Activated CD4-positive, alpha-beta memory T cell treated with anti-CD3 and anti-CD28 coated beads for 36 hours (primary cell): ENCODE results near the gene C17orf58. TPM values are rescaled to one million over a fixed set of nuclear protein-coding genes. Genes with fewer than 3 reads are reported as not detected.

Source experiments
- CTCF ChIA-PET: fragments of 350-600 bp; sonication (Branson Sonifier 250); formaldehyde crosslinking; loops from one replicate; lab custom pipeline; 2021; ENCODE audit warnings: antibody characterized with exemption, inconsistent platforms; lab: Charles Lee
- POLR2A ChIA-PET: fragments of 350-600 bp; sonication (Branson Sonifier 250); formaldehyde crosslinking; loops from one replicate; lab custom pipeline; 2021; ENCODE audit warnings: antibody characterized with exemption; lab: Charles Lee
- DNase-seq: peaks from one replicate; pipeline ENCODE4 v3.0.0-alpha.2; 2020
- H3K27ac Mint-ChIP-seq: one replicate; pipeline ENCODE4 v1.8.0; 2021; ENCODE audit warnings: mixed read lengths
- H3K27me3 Mint-ChIP-seq: one replicate; pipeline ENCODE4 v1.8.0; 2021; ENCODE audit warnings: mixed read lengths
- H3K36me3 Mint-ChIP-seq: one replicate; pipeline ENCODE4 v1.8.0; 2021; ENCODE audit warnings: mixed read lengths
- H3K4me1 Mint-ChIP-seq: one replicate; pipeline ENCODE4 v1.8.0; 2021; ENCODE audit warnings: low read depth, mixed read lengths
- H3K4me3 Mint-ChIP-seq: one replicate; pipeline ENCODE4 v1.8.0; 2021; ENCODE audit warnings: mild to moderate bottlenecking, mixed read lengths
- H3K9me3 Mint-ChIP-seq: one replicate; pipeline ENCODE4 v1.8.0; 2021; ENCODE audit warnings: mixed read lengths
- intact Hi-C: fragments of 100-400 bp; cut with micrococcal nuclease; formaldehyde crosslinking; loops from one replicate; pipeline ENCODE4 v1.15.1; 2023
- total RNA-seq, 2 experiments: library from RNA; stranded (reverse); gene quantifications; one replicate each; pipeline ENCODE4 v1.2.3, GENCODE V29; 2021

C17orf58 gene
- total RNA-seq, 2 experiments from 2014 or later, result 29.8 to 31.1 TPM

GRCh38 chr17:67999291-67999911 is 3.1 kb upstream of the C17orf58 start:
- Mint-ChIP-seq H3K36me3 (no peaks in the 10 kb centered on the region), H3K27ac (no peak overlapping the region), H3K4me1 (peaks cover 23% of the 10 kb centered on the region), H3K4me3 (no peak overlapping the region), H3K27me3 (no peaks in the 10 kb centered on the region), H3K9me3 (no peaks in the 10 kb centered on the region)
- ChIA-PET POLR2A (no interaction called here), CTCF (no interaction called here)
- no peak for DNase-seq
- intact Hi-C loops, result loop anchor here (5.0 kb wide), 1 partner anchor 208 kb away; no protein-coding TSS in a partner anchor

- ChIA-PET CTCF (no interaction called here), POLR2A (no interaction called here)
- no peaks in the 10 kb centered on the region for H3K36me3 Mint-ChIP-seq
- no peak overlapping the region for H3K4me3 Mint-ChIP-seq
- peaks cover 23% of the 10 kb centered on the region for H3K4me1 Mint-ChIP-seq
- H3K9me3 Mint-ChIP-seq, result no peaks in the 10 kb centered on the region
- DNase-seq, result no peak
- no peaks in the 10 kb centered on the region for H3K27me3 Mint-ChIP-seq
- intact Hi-C loops, result loop anchor here (5.0 kb wide), 1 partner anchor 209 kb away; no protein-coding TSS in a partner anchor
- H3K27ac Mint-ChIP-seq, result no peak overlapping the region
These were observed 2.2 kb upstream of the C17orf58 start for GRCh38 chr17:67998466-67998865.

- peak; percentile 31 for DNase-seq
- POLR2A ChIA-PET, result interaction anchor here (1.2 to 3.3 kb wide), 4 partner anchors 24 to 41 kb away, joined by 3 to 21 read pairs (median 9); partner anchors contain the start of gene KPNA2
- Mint-ChIP-seq H3K27ac (peak overlapping the region; percentile 68), H3K4me3 (peak overlapping the region; percentile 76), H3K36me3 (peaks cover 11% of the 10 kb centered on the region), H3K27me3 (no peaks in the 10 kb centered on the region), H3K4me1 (peaks cover 30% of the 10 kb centered on the region), H3K9me3 (no peaks in the 10 kb centered on the region)
- intact Hi-C loops, result loop anchor here (1.0 to 5.0 kb wide), 7 partner anchors 16 to 1331 kb away; partner anchors contain the start of genes ABCA5 and KPNA2
- CTCF ChIA-PET, result interaction anchor here (0.6 to 2.7 kb wide), 7 partner anchors 15 to 466 kb away, joined by 3 to 14 read pairs (median 5); no protein-coding TSS in a partner anchor
These were observed 552 bp downstream of the C17orf58 start for GRCh38 chr17:67995570-67996263.

GRCh38 chr17:67994817-67995569 is 1.3 kb downstream of the C17orf58 start:
- Mint-ChIP-seq H3K4me3 (peak overlapping the region; percentile 76), H3K4me1 (peaks cover 30% of the 10 kb centered on the region), H3K27me3 (no peaks in the 10 kb centered on the region), H3K9me3 (no peaks in the 10 kb centered on the region), H3K27ac (peak overlapping the region; percentile 49), H3K36me3 (peaks cover 11% of the 10 kb centered on the region)
- POLR2A ChIA-PET, result interaction anchor here (2.6 to 3.3 kb wide), 2 partner anchors 25 to 40 kb away, joined by 13 to 21 read pairs; partner anchors contain the start of gene KPNA2
- CTCF ChIA-PET, result interaction anchor here (0.6 to 2.7 kb wide), 5 partner anchors 15 to 467 kb away, joined by 3 to 14 read pairs (median 3); no protein-coding TSS in a partner anchor
- intact Hi-C loops, result loop anchor here (1.0 to 5.0 kb wide), 5 partner anchors 24 to 1332 kb away; partner anchors contain the start of genes ABCA5, BPTF and KPNA2
- no peak for DNase-seq

GRCh38 chr17:67993998-67994361 is 2.3 kb downstream of the C17orf58 start:
- ChIA-PET POLR2A (interaction anchor here (0.7 to 3.3 kb wide), 6 partner anchors 26 to 297 kb away, joined by 3 to 21 read pairs (median 4); partner anchors contain the start of genes ARSG, KPNA2 and SLC16A6), CTCF (interaction anchor here (0.8 to 2.7 kb wide), 5 partner anchors 16 to 468 kb away, joined by 3 to 14 read pairs (median 3); no protein-coding TSS in a partner anchor)
- intact Hi-C loops, result loop anchor here (2.0 to 5.0 kb wide), 3 partner anchors 41 to 1333 kb away; partner anchors contain the start of genes ABCA5, BPTF and KPNA2
- peak overlapping the region; percentile 79 for H3K27ac Mint-ChIP-seq
- H3K9me3 Mint-ChIP-seq, result no peaks in the 10 kb centered on the region
- peaks cover 30% of the 10 kb centered on the region for H3K4me1 Mint-ChIP-seq
- peaks cover 11% of the 10 kb centered on the region for H3K36me3 Mint-ChIP-seq
- peak overlapping the region; percentile 76 for H3K4me3 Mint-ChIP-seq
- DNase-seq, result no peak
- no peaks in the 10 kb centered on the region for H3K27me3 Mint-ChIP-seq

GRCh38 chr17:67993153-67993997 is 2.9 kb downstream of the C17orf58 start:
- Mint-ChIP-seq H3K27me3 (no peaks in the 10 kb centered on the region), H3K4me3 (peak overlapping the region; percentile 96), H3K4me1 (peaks cover 29% of the 10 kb centered on the region), H3K36me3 (peaks cover 11% of the 10 kb centered on the region), H3K27ac (peak overlapping the region; percentile 88), H3K9me3 (no peaks in the 10 kb centered on the region)
- CTCF ChIA-PET, result interaction anchor here (1.0 to 2.6 kb wide), 2 partner anchors 18 to 27 kb away, joined by 3 to 14 read pairs; no protein-coding TSS in a partner anchor
- peak; percentile 82 for DNase-seq
- intact Hi-C loops, result loop anchor here (5.0 kb wide), 1 partner anchor 166 kb away; the partner anchor contains the start of gene BPTF
- POLR2A ChIA-PET, result interaction anchor here (0.7 to 1.8 kb wide), 6 partner anchors 13 to 298 kb away, joined by 3 to 9 read pairs (median 3); partner anchors contain the start of genes ARSG, KPNA2 and SLC16A6

GRCh38 chr17:67992548-67993152 is 3.6 kb downstream of the C17orf58 start:
- peak; percentile 22 for DNase-seq
- intact Hi-C loops, result loop anchor here (5.0 kb wide), 1 partner anchor 165 kb away; the partner anchor contains the start of gene BPTF
- peaks cover 11% of the 10 kb centered on the region for H3K36me3 Mint-ChIP-seq
- no peaks in the 10 kb centered on the region for H3K27me3 Mint-ChIP-seq
- H3K9me3 Mint-ChIP-seq, result no peaks in the 10 kb centered on the region
- POLR2A ChIA-PET, result interaction anchor here (1.8 kb wide), 1 partner anchor 43 kb away, joined by 9 read pairs; the partner anchor contains the start of gene KPNA2
- peak overlapping the region; percentile 96 for H3K4me3 Mint-ChIP-seq
- peak overlapping the region; percentile 88 for H3K27ac Mint-ChIP-seq
- peaks cover 28% of the 10 kb centered on the region for H3K4me1 Mint-ChIP-seq
- CTCF ChIA-PET, result no interaction called here

GRCh38 chr17:67990909-67991308 is 5.4 kb downstream of the C17orf58 start:
- no peak overlapping the region for H3K4me3 Mint-ChIP-seq
- no peak for DNase-seq
- no peaks in the 10 kb centered on the region for H3K9me3 Mint-ChIP-seq
- H3K27me3 Mint-ChIP-seq, result no peaks in the 10 kb centered on the region
- intact Hi-C loops, result loop anchor here (5.0 kb wide), 1 partner anchor 164 kb away; the partner anchor contains the start of gene BPTF
- ChIA-PET CTCF (interaction anchor here (0.6 to 1.2 kb wide), 3 partner anchors 18 to 301 kb away, joined by 3 read pairs; no protein-coding TSS in a partner anchor), POLR2A (no interaction called here)
- H3K4me1 Mint-ChIP-seq, result peaks cover 21% of the 10 kb centered on the region
- no peak overlapping the region for H3K27ac Mint-ChIP-seq
- peaks cover 11% of the 10 kb centered on the region for H3K36me3 Mint-ChIP-seq

GRCh38 chr17:67983383-67983688 is 12.9 kb downstream of the C17orf58 start:
- intact Hi-C loops, result no loop called here
- Mint-ChIP-seq H3K27ac (no peak overlapping the region), H3K9me3 (no peaks in the 10 kb centered on the region), H3K4me3 (no peak overlapping the region), H3K4me1 (no peaks in the 10 kb centered on the region), H3K36me3 (peaks cover 8% of the 10 kb centered on the region), H3K27me3 (no peaks in the 10 kb centered on the region)
- ChIA-PET POLR2A (no interaction called here), CTCF (no interaction called here)
- DNase-seq, result no peak

- Mint-ChIP-seq H3K4me3 (no peak overlapping the region), H3K4me1 (no peaks in the 10 kb centered on the region), H3K9me3 (no peaks in the 10 kb centered on the region), H3K36me3 (peaks cover 8% of the 10 kb centered on the region), H3K27ac (no peak overlapping the region), H3K27me3 (no peaks in the 10 kb centered on the region)
- intact Hi-C loops, result no loop called here
- ChIA-PET POLR2A (no interaction called here), CTCF (no interaction called here)
- no peak for DNase-seq
These were observed 13.4 kb downstream of the C17orf58 start for GRCh38 chr17:67982686-67983382.
